ENCODE results near the gene FBXO36. TPM values are rescaled to one million over a fixed set of nuclear protein-coding genes. Genes with fewer than 3 reads are reported as not detected.

Gene FBXO36
- total RNA-seq, 4 donors from 2014 or later = 0.64 to 2.2 (median 0.98) TPM

GRCh38 chr2:229993236-229993635 lies 70.9 kb downstream of the FBXO36 start:
- Histone ChIP-seq H3K27ac (no peak overlapping the region), H3K27me3 (no peaks in the 10 kb centered on the region), H3K4me3 (no peak overlapping the region), H3K9me3 (no peaks in the 10 kb centered on the region), H3K4me1 (no peaks in the 10 kb centered on the region), H3K36me3 (no peaks in the 10 kb centered on the region)
- ATAC-seq (no peak), DNase-seq (no peak)
- TF ChIP-seq CTCF (IDR thresholded peaks at IDR 0.05 in 4 of 5, conservative IDR thresholded peaks at IDR 0.05 in 1 of 5) = no peak
- TF ChIP-seq POLR2A (IDR thresholded peaks at IDR 0.05) = no peak
- intact Hi-C loops (cut with DNase I; ENCODE audit: low total_unique reads) (no loop called here), in situ Hi-C loops (cut with MboI; ENCODE audit: low sequenced_read_pairs in 4 of 4) (no loop called here)

GRCh38 chr2:229996320-229996719 lies 74.0 kb downstream of the FBXO36 start:
- no peak overlapping the region for H3K27ac ChIP-seq
- no peak for TF ChIP-seq CTCF (IDR thresholded peaks at IDR 0.05 in 4 of 5, conservative IDR thresholded peaks at IDR 0.05 in 1 of 5)
- no peak for TF ChIP-seq POLR2A (IDR thresholded peaks at IDR 0.05)
- H3K36me3 ChIP-seq = no peaks in the 10 kb centered on the region
- H3K9me3 ChIP-seq = no peaks in the 10 kb centered on the region
- ATAC-seq (no peak), DNase-seq (no peak)
- no peaks in the 10 kb centered on the region for H3K27me3 ChIP-seq
- intact Hi-C loops (cut with DNase I; ENCODE audit: low total_unique reads) = no loop called here
- no peak overlapping the region for H3K4me3 ChIP-seq
- in situ Hi-C loops (cut with MboI; ENCODE audit: low sequenced_read_pairs in 4 of 4) = no loop called here
- no peaks in the 10 kb centered on the region for H3K4me1 ChIP-seq

- intact Hi-C loops (cut with DNase I; ENCODE audit: low total_unique reads) = no loop called here
- Histone ChIP-seq H3K27ac (no peak overlapping the region), H3K27me3 (no peaks in the 10 kb centered on the region), H3K9me3 (no peaks in the 10 kb centered on the region), H3K4me3 (no peak overlapping the region), H3K36me3 (no peaks in the 10 kb centered on the region), H3K4me1 (no peaks in the 10 kb centered on the region)
- in situ Hi-C loops (cut with MboI; ENCODE audit: low sequenced_read_pairs in 4 of 4) = no loop called here
- ATAC-seq (no peak), DNase-seq (no peak)
- TF ChIP-seq POLR2A (IDR thresholded peaks at IDR 0.05) (no peak), CTCF (IDR thresholded peaks at IDR 0.05 in 4 of 5, conservative IDR thresholded peaks at IDR 0.05 in 1 of 5) (no peak)
Measured at GRCh38 chr2:229997565-229997964, 75.3 kb downstream of the FBXO36 start.

GRCh38 chr2:230000118-230000841 lies 78.0 kb downstream of the FBXO36 start:
- H3K4me3 ChIP-seq = no peak overlapping the region
- H3K36me3 ChIP-seq = no peaks in the 10 kb centered on the region
- TF ChIP-seq POLR2A (IDR thresholded peaks at IDR 0.05) (no peak), CTCF (IDR thresholded peaks at IDR 0.05 in 4 of 5, conservative IDR thresholded peaks at IDR 0.05 in 1 of 5) (no peak)
- intact Hi-C loops (cut with DNase I; ENCODE audit: low total_unique reads) (no loop called here), in situ Hi-C loops (cut with MboI; ENCODE audit: low sequenced_read_pairs in 4 of 4) (loop anchor here in 3 of 4 donors (10.0 to 25.0 kb wide), 3 partner anchors 605 to 615 kb away; no protein-coding TSS in a partner anchor)
- H3K4me1 ChIP-seq = no peaks in the 10 kb centered on the region
- ATAC-seq (no peak), DNase-seq (no peak)
- H3K9me3 ChIP-seq = no peaks in the 10 kb centered on the region
- no peaks in the 10 kb centered on the region for H3K27me3 ChIP-seq
- H3K27ac ChIP-seq = no peak overlapping the region

Measured in gastrocnemius medialis (tissue), 4 donors.